A673 (cell line): ENCODE data around the gene PNLDC1.

Source experiments
- EZH2 ChIP-seq: fragments of 200-600 bp; sonication (generic); IDR thresholded peaks from 2 replicates; pipeline ENCODE4 v1.6.1; 2017; ENCODE audit warnings: borderline replicate concordance, low read depth, mild to moderate bottlenecking, mixed read lengths, antibody characterized with exemption, low read length; ENCODE audit not compliant: poor library complexity, severe bottlenecking
- TF ChIP-seq, protein P1 (sequence below): fragments of 300-800, 200-600 bp; sonication (generic); conservative IDR thresholded peaks from 2 replicates; pipeline ENCODE4 v1.5.1; 2017; ENCODE audit warnings: low read depth, mild to moderate bottlenecking, antibody characterized with exemption, low read length, moderate library complexity, mixed read lengths

GRCh38 chr6:159819098-159819497 is 19.0 kb downstream of the PNLDC1 start:
- TF ChIP-seq, protein P1, sequence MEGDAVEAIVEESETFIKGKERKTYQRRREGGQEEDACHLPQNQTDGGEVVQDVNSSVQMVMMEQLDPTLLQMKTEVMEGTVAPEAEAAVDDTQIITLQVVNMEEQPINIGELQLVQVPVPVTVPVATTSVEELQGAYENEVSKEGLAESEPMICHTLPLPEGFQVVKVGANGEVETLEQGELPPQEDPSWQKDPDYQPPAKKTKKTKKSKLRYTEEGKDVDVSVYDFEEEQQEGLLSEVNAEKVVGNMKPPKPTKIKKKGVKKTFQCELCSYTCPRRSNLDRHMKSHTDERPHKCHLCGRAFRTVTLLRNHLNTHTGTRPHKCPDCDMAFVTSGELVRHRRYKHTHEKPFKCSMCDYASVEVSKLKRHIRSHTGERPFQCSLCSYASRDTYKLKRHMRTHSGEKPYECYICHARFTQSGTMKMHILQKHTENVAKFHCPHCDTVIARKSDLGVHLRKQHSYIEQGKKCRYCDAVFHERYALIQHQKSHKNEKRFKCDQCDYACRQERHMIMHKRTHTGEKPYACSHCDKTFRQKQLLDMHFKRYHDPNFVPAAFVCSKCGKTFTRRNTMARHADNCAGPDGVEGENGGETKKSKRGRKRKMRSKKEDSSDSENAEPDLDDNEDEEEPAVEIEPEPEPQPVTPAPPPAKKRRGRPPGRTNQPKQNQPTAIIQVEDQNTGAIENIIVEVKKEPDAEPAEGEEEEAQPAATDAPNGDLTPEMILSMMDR, result no peak
- no peak for TF ChIP-seq EZH2
